Fibroblast of the aortic adventitia (primary cell): ENCODE data around the gene HERC2. TPM values are rescaled to one million over a fixed set of nuclear protein-coding genes. Genes with fewer than 3 reads are reported as not detected.
"Not testable (repeated sequence)": the region's sequence is repeated elsewhere in the genome, so short reads cannot be mapped to it uniquely, and the experiment has no call there.

Experiments
- DNase-seq: peaks from one replicate; pipeline ENCODE4 v3.0.0-alpha.2; 2010; ENCODE audit warnings: low read depth
- H3K4me3 ChIP-seq: 2 replicates; pipeline ENCODE4 v1.5.1; 2011; ENCODE audit warnings: low read depth, mild to moderate bottlenecking, control low read depth, low read length, moderate library complexity
- CTCF ChIP-seq: IDR thresholded peaks from 2 replicates; pipeline ENCODE4 v1.5.1; 2011; ENCODE audit warnings: mild to moderate bottlenecking, low read length, control low read depth, inconsistent platforms; ENCODE audit not compliant: insufficient read depth
- total RNA-seq: library from RNA; depleted of rRNA; stranded (reverse); fragments of >200 nt; gene quantifications from 2 replicates; pipeline ENCODE4 v1.2.3, GENCODE V29; 2012; ENCODE audit warnings: low replicate concordance

HERC2 gene
- total RNA-seq, 1 donor = 49.1 TPM

- DNase-seq = peak; percentile 64
- TF ChIP-seq CTCF = peak; percentile 83
- no peak overlapping the region for H3K4me3 ChIP-seq
Measured at GRCh38 chr15:28123408-28124023, 198.5 kb downstream of the HERC2 start.

- DNase-seq = no peak
- TF ChIP-seq CTCF = no peak
Measured at GRCh38 chr15:28122038-28122949, 199.7 kb downstream of the HERC2 start.

GRCh38 chr15:28121577-28121976, 200.4 kb downstream of the HERC2 start:
- H3K4me3 ChIP-seq, DNase-seq: not testable (repeated sequence)

More at GRCh38 chr15:28122038-28122949, 199.7 kb downstream of the HERC2 start:
- H3K4me3 ChIP-seq = no peak overlapping the region

- H3K4me3 ChIP-seq = no peak overlapping the region
- TF ChIP-seq CTCF = no peak
- no peak for DNase-seq
Measured at GRCh38 chr15:28120359-28120640, 201.7 kb downstream of the HERC2 start.

GRCh38 chr15:28118531-28118930, 203.4 kb downstream of the HERC2 start:
- no peak for TF ChIP-seq CTCF
- no peak for DNase-seq

GRCh38 chr15:28118083-28118482, 203.9 kb downstream of the HERC2 start:
- DNase-seq = no peak
- no peak for TF ChIP-seq CTCF
- no peak overlapping the region for H3K4me3 ChIP-seq

More at GRCh38 chr15:28118531-28118930, 203.4 kb downstream of the HERC2 start:
- no peak overlapping the region for H3K4me3 ChIP-seq

- no peak for TF ChIP-seq CTCF
- no peak for DNase-seq
- H3K4me3 ChIP-seq = no peak overlapping the region
Measured at GRCh38 chr15:28117432-28117990, 204.5 kb downstream of the HERC2 start.
